Psoas muscle (tissue), 8 donors: ENCODE data around the gene FARP1. TPM values are rescaled to one million over a fixed set of nuclear protein-coding genes. Genes with fewer than 3 reads are reported as not detected.

Source experiments
- ATAC-seq, 4 donors: fragments of 200-7000 bp; cut with Tn5 transposase; one replicate each; pipeline ENCODE4 v1.9.1; 2020; ENCODE audit warnings: moderate library complexity in 3 of 4, mild to moderate bottlenecking in 2 of 4
- DNase-seq, 2 donors: peaks; one replicate each; pipeline ENCODE4 v3.0.0-alpha.2; 2020
- H3K27ac ChIP-seq: fragments of 200-600 bp; one replicate; pipeline ENCODE4 v1.8.0; 2022
- H3K27me3 ChIP-seq, 3 donors: fragments of 200-600 bp in 1 of 3; one replicate each; pipeline versions ENCODE4 v1.6.1 to v1.8.0; 2013 to 2022; ENCODE audit warnings: low read length in 2 of 3, mild to moderate bottlenecking in 2 of 3, moderate library complexity in 1 of 3; ENCODE audit not compliant: insufficient read depth in 3 of 3
- H3K36me3 ChIP-seq, 2 donors: fragments of 200-600 bp in 1 of 2; one replicate each; pipeline versions ENCODE4 v1.6.1 to v1.8.0; 2013 to 2022; ENCODE audit warnings: low read depth in 1 of 2, mild to moderate bottlenecking in 1 of 2, moderate library complexity in 1 of 2; ENCODE audit not compliant: insufficient read depth in 1 of 2
- H3K4me1 ChIP-seq: fragments of 200-600 bp; one replicate; pipeline ENCODE4 v1.8.0; 2022
- H3K4me3 ChIP-seq: fragments of 200-600 bp; one replicate; pipeline ENCODE4 v1.8.0; 2022; ENCODE audit warnings: mild to moderate bottlenecking
- H3K9me3 ChIP-seq: fragments of 200-600 bp; one replicate; pipeline ENCODE4 v1.8.0; 2022
- WGBS, 3 donors: extraction: QIAGEN DNeasy Blood & Tissue Kit; methylation state at CpG; one replicate each; pipeline versions ENCODE4 v1.1.6 to v1.1.7; 2013; 5-methylcytosine and 5-hydroxymethylcytosine counted together
- intact Hi-C, 2 donors: fragments of 100-400 bp; cut with DNase I; formaldehyde crosslinking; loops; one replicate each; pipeline versions ENCODE4 v1.11.0 to v1.14.2; 2022
- polyA plus RNA-seq, 3 donors: library from polyadenylated mRNA; stranded (reverse); fragments of 200-250 nt; gene quantifications; one replicate each; pipeline ENCODE4 v1.2.3, GENCODE V29; 2013
- total RNA-seq, 4 donors: library from RNA; stranded (reverse); fragmentation: NEBNext Ultra II Directional in 2 of 4; extraction: Animal tissue kit (Norgen Biotek cat#: 25700) in 2 of 4; gene quantifications; one replicate each; pipeline versions ENCODE4 v1.2.1 to v1.2.4, GENCODE V29; 2021 to 2023
- TF ChIP-seq, protein P1 (sequence below): fragments of 200-600 bp; IDR thresholded peaks from one replicate; pipeline ENCODE4 v1.8.0; 2022; ENCODE audit warnings: antibody characterized with exemption
- donor health status: healthy with polysubstance abuse.
- donor health status: DM: no; HTN: no; CAD: no; lungs with moderate emphysema.
- donor health status: Bipolar disorder and iron deficiency.
- donor health status: healthy.
- donor health status: DM: yes; HTN: yes; CAD: no.
- donor health status: DM: no; HTN: no; CAD: no.
- donor health status: DM: no; HTN: no; CAD: no.
- donor health status: DM: yes; HTN: yes; CAD: no.

Gene FARP1
- total and polyA plus RNA-seq, 7 donors, result 5.7 to 19.4 (median 9.2) TPM

DNA sequence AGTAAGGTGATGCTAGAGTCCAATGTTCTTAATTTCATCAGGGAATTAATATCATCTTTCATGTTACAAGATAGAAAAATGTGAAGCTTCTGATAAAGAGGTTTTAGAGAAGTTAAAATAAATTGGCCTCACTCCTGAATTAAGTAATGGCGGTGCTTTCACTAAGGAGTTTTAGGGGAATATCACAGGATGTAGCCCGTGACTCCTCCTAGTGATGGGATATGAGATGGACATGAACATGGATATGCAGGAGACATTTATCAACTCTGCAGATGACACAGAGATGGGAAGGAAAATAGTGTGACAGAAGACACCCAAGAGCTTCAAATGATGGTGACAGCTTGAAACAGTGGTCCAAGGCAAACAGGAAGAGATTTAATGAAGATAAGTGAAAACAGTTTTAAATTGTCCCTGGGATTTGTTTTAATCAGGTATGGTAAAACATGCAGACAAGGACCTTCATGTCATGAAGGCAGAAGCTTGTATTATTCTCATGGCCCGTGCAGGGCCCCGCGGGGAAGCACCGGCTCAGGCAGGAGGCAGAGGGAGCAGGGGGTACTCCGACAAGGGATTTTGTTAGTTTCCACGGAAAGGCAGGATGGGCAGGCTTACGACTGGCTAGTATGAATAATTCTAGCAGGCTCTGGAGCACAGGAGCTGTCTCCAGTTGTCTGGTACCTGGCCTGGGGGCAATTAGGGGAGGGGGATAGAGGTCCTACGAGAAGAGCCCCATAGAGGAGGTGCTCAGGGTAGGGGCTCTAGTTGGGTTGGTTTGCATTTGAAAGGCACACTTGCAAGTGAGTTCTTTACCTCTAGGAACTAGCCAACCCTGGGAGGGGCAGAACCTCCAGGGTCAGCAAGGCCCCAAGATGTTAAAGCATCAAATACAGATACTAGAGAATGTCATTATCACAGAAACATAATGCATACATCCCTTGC, 38.7 kb upstream of the FARP1 start:
- TF ChIP-seq, protein P1, sequence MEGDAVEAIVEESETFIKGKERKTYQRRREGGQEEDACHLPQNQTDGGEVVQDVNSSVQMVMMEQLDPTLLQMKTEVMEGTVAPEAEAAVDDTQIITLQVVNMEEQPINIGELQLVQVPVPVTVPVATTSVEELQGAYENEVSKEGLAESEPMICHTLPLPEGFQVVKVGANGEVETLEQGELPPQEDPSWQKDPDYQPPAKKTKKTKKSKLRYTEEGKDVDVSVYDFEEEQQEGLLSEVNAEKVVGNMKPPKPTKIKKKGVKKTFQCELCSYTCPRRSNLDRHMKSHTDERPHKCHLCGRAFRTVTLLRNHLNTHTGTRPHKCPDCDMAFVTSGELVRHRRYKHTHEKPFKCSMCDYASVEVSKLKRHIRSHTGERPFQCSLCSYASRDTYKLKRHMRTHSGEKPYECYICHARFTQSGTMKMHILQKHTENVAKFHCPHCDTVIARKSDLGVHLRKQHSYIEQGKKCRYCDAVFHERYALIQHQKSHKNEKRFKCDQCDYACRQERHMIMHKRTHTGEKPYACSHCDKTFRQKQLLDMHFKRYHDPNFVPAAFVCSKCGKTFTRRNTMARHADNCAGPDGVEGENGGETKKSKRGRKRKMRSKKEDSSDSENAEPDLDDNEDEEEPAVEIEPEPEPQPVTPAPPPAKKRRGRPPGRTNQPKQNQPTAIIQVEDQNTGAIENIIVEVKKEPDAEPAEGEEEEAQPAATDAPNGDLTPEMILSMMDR, result no peak
- intact Hi-C loops, result no loop called here

DNA sequence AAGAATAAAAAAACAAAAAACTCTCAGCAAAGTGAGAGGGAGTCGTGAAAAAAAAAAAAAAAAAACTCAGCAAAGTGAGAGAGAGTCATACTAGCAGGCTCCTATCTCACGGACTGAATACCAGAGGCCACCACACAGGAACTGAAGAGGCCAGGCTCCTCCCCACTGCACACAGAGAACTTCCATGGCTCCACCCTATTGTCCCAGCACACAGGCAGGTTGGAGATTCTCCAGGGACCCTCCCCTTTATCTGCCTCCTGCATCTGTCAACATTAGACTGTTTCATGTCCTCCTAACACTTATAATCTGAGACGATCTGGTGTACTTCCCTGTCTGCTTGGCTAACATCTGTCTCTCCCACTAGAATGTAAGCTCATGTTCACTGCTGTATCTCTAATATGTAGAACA, 37.0 kb upstream of the FARP1 start:
- intact Hi-C loops, result no loop called here
- Histone ChIP-seq H3K4me1 (no peaks in the 10 kb centered on the region), H3K9me3 (no peaks in the 10 kb centered on the region), H3K36me3 (no peaks in the 10 kb centered on the region), H3K27ac (no peak overlapping the region), H3K27me3 (no peaks in the 10 kb centered on the region), H3K4me3 (no peak overlapping the region)
- DNase-seq, result no peak
- 22 to 29% (median 23%) methylated on average over 3 of the region's 3 CpGs for WGBS, 3 donors
- TF ChIP-seq, protein P1, result no peak
- peak in 1 of 4 donors; percentile 40 for ATAC-seq

More for the DNA sequence above, 38.7 kb upstream of the FARP1 start:
- Histone ChIP-seq H3K4me1 (no peaks in the 10 kb centered on the region), H3K27ac (no peak overlapping the region), H3K27me3 (no peaks in the 10 kb centered on the region), H3K4me3 (no peak overlapping the region), H3K36me3 (no peaks in the 10 kb centered on the region), H3K9me3 (no peaks in the 10 kb centered on the region)
- ATAC-seq, result no peak
- no peak for DNase-seq
- WGBS, 3 donors, result 74 to 83% (median 76%) methylated on average over 10 of the region's 10 CpGs

DNA sequence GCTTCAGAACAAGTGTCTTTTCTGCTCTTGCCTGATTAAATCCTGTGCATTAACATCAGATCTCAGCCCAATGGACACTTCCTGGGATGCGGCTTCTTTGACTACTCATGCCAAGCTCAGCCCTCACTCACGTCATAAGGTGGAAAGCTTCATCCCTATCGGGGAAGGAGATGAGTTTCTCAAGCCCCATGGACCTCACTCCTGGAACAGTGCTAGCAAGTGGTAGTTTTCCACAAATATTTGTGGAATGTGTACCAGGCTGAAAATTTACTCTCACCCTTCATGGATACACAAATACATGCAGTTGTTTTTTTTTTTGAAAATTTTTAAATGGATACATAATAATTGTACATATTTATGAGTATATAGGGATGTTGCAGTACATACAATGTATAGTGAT, 34.6 kb upstream of the FARP1 start:
- ATAC-seq (no peak), DNase-seq (no peak)
- Histone ChIP-seq H3K36me3 (no peaks in the 10 kb centered on the region), H3K27me3 (no peaks in the 10 kb centered on the region), H3K9me3 (no peaks in the 10 kb centered on the region), H3K27ac (no peak overlapping the region), H3K4me3 (no peak overlapping the region), H3K4me1 (no peaks in the 10 kb centered on the region)
- WGBS, 3 donors, result 51 to 55% (median 54%) methylated on average over 3 of the region's 3 CpGs
- TF ChIP-seq, protein P1, result no peak
- intact Hi-C loops, result no loop called here

DNA sequence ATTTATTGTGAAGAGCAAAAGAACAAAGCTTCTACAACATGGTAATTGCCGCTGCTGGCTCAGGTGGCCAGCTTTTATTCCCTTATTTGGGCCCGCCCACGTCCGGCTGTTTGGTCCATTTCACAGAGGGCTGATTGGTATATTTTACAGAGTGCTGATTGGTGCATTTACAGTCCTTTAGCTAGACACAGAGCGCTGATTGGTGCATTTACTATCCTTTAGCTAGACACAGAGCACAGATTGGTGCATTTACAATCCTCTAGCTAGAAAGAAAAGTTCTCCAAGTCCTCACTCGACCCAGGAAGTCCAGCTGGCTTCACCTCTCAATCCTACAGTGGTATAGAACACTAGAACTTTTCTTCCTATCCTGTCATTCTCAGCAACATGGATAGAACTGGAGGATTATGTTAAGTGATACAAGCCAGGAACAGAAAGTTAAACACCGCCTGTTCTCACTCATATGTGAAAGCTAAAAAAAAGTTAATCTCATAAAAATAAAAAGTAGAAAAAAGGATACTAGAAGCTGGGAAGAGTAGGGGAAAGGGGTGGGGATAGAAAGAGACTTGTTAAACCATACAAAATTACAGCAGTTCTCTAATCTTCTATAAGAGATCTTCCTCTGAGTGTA, 33.6 kb upstream of the FARP1 start:
- Histone ChIP-seq H3K27ac (no peak overlapping the region), H3K27me3 (no peaks in the 10 kb centered on the region), H3K4me3 (no peak overlapping the region), H3K9me3 (no peaks in the 10 kb centered on the region), H3K4me1 (no peaks in the 10 kb centered on the region), H3K36me3 (no peaks in the 10 kb centered on the region)
- ATAC-seq (no peak), DNase-seq (no peak)
- TF ChIP-seq, protein P1, result no peak
- WGBS, 3 donors, result 70 to 86% (median 81%) methylated on average over 7 of the region's 7 CpGs
- intact Hi-C loops, result no loop called here
